ENCODE results near the gene LARGE1. TPM values are rescaled to one million over a fixed set of nuclear protein-coding genes. Genes with fewer than 3 reads are reported as not detected.

The LARGE1 gene
- total and polyA plus RNA-seq, 2 of the 13 experiments (the other 11 are each of a cell fraction or from before 2014, with no cell fraction given) = 8.4 to 11.0 TPM

- Histone ChIP-seq H3K9ac (ENCODE audit: insufficient read depth, low read depth, low read length) (no peak overlapping the region), H3K27ac (ENCODE audit: extremely low read length, insufficient read depth, low read length) (no peak overlapping the region), H3K4me1 (ENCODE audit: insufficient read depth, low read length) (peaks cover 8% of the 10 kb centered on the region; the same call in 1 of the 2 replicates), H4K20me1 (ENCODE audit: insufficient read depth, low read length) (0 out of 2 replicates have a peak, but pooled peaks cover 5% of the 10 kb centered on the region), H3K4me2 (ENCODE audit: low read depth, low read length) (no peak overlapping the region), H3K79me2 (ENCODE audit: insufficient read depth, low read length) (no peaks in the 10 kb centered on the region), H3K36me3 (replicated peaks in 1 of 2; ENCODE audit: control insufficient read depth in 1 of 2, insufficient read depth in 2 of 2, low read length in 2 of 2) (no peaks in the 10 kb centered on the region), H3K4me3 (replicated peaks in 1 of 3; ENCODE audit: insufficient read depth in 1 of 3, low read depth in 2 of 3, low read length in 3 of 3) (no peak overlapping the region), H3K9me3 (ENCODE audit: low read length) (no peaks in the 10 kb centered on the region), H2AFZ (ENCODE audit: low read length) (no peak overlapping the region), H3K27me3 (ENCODE audit: control insufficient read depth in 1 of 2, insufficient read depth in 2 of 2, low read length in 2 of 2) (no peaks in the 10 kb centered on the region)
- no peak for ATAC-seq
- DNase-seq (ENCODE audit: low spot score) = no peak
- in situ Hi-C loops (cut with HindIII; ENCODE audit: extremely low pct_ligation_motif_present, low pct_unique_long_range_greater_than_20kb) = no loop called here
- 85% methylated on average over 6 of the region's 6 CpGs for WGBS (ENCODE audit: low lambda C conversion rate)
- CTCF ChIA-PET (ENCODE audit: low intra/inter-chr PET ratio, low total read pairs) = no interaction called here
- no peak for FAIRE-seq
- intact Hi-C loops (cut with micrococcal nuclease; ENCODE audit: unreplicated experiment) = no loop called here
- no TSS peak for BruUV-seq (replicated peaks)
- no peak for TF ChIP-seq IKZF1 (IDR thresholded peaks at IDR 0.05)
- POLR2A ChIA-PET = no interaction called here
These were observed 36.7 kb downstream of the LARGE1 start for GRCh38 chr22:33883561-33883960.

GRCh38 chr22:33882991-33883390 lies 37.3 kb downstream of the LARGE1 start:
- no peak for ATAC-seq
- Histone ChIP-seq H3K27ac (ENCODE audit: extremely low read length, insufficient read depth, low read length) (no peak overlapping the region), H3K9ac (ENCODE audit: insufficient read depth, low read depth, low read length) (no peak overlapping the region), H3K4me1 (ENCODE audit: insufficient read depth, low read length) (peaks cover 8% of the 10 kb centered on the region; the same call in 1 of the 2 replicates), H2AFZ (ENCODE audit: low read length) (no peak overlapping the region), H4K20me1 (ENCODE audit: insufficient read depth, low read length) (0 out of 2 replicates have a peak, but pooled peaks cover 5% of the 10 kb centered on the region), H3K4me3 (replicated peaks in 1 of 3; ENCODE audit: insufficient read depth in 1 of 3, low read depth in 2 of 3, low read length in 3 of 3) (no peak overlapping the region), H3K27me3 (ENCODE audit: control insufficient read depth in 1 of 2, insufficient read depth in 2 of 2, low read length in 2 of 2) (no peaks in the 10 kb centered on the region), H3K36me3 (replicated peaks in 1 of 2; ENCODE audit: control insufficient read depth in 1 of 2, insufficient read depth in 2 of 2, low read length in 2 of 2) (no peaks in the 10 kb centered on the region), H3K9me3 (ENCODE audit: low read length) (no peaks in the 10 kb centered on the region), H3K79me2 (ENCODE audit: insufficient read depth, low read length) (no peaks in the 10 kb centered on the region), H3K4me2 (ENCODE audit: low read depth, low read length) (no peak overlapping the region)
- intact Hi-C loops (cut with micrococcal nuclease; ENCODE audit: unreplicated experiment) (no loop called here), in situ Hi-C loops (cut with HindIII; ENCODE audit: extremely low pct_ligation_motif_present, low pct_unique_long_range_greater_than_20kb) (no loop called here)
- ChIA-PET POLR2A (no interaction called here), CTCF (ENCODE audit: low intra/inter-chr PET ratio, low total read pairs) (no interaction called here)
- no peak for DNase-seq (ENCODE audit: low spot score)
- WGBS (ENCODE audit: low lambda C conversion rate) = 100% methylated on average over 6 of the region's 6 CpGs
- no peak for FAIRE-seq
- no TSS peak for BruUV-seq (replicated peaks)
- TF ChIP-seq ZNF382 (CRISPR knock-in tag; IDR thresholded peaks at IDR 0.05; ENCODE audit: borderline replicate concordance) = no peak
- no peak for TF ChIP-seq ZSCAN31 (CRISPR knock-in tag; IDR thresholded peaks at IDR 0.05; ENCODE audit: low read depth)
- no peak for TF ChIP-seq ZC3H13 (CRISPR knock-in tag; IDR thresholded peaks at IDR 0.05)
- TF ChIP-seq UBTF (CRISPR knock-in tag; IDR thresholded peaks at IDR 0.05) = no peak
- TF ChIP-seq ZNF704 (CRISPR knock-in tag; IDR thresholded peaks at IDR 0.05; ENCODE audit: borderline replicate concordance) = no peak
- TF ChIP-seq KLF15 (CRISPR knock-in tag; IDR thresholded peaks at IDR 0.05; ENCODE audit: borderline replicate concordance) = no peak
- no peak for TF ChIP-seq CREM (IDR thresholded peaks at IDR 0.05)
- TF ChIP-seq CREM (CRISPR knock-in tag; IDR thresholded peaks at IDR 0.05) = no peak
- no peak for TF ChIP-seq ZNF256 (CRISPR knock-in tag; conservative IDR thresholded peaks at IDR 0.05)
- no peak for TF ChIP-seq DBP (CRISPR knock-in tag; IDR thresholded peaks at IDR 0.05; ENCODE audit: not compliant biosample characterization)
- TF ChIP-seq NFE2L1 (CRISPR knock-in tag; IDR thresholded peaks at IDR 0.05; ENCODE audit: borderline replicate concordance) = no peak
- TF ChIP-seq RARA (CRISPR knock-in tag; IDR thresholded peaks at IDR 0.05) = no peak
- TF ChIP-seq CREB1 (IDR thresholded peaks at IDR 0.05) = no peak
- TF ChIP-seq CREB1 (CRISPR knock-in tag; IDR thresholded peaks at IDR 0.05) = no peak
- TF ChIP-seq SALL1 (CRISPR knock-in tag; IDR thresholded peaks at IDR 0.05) = no peak
